ENCODE measurements around the gene GLT8D2. TPM values are rescaled to one million over a fixed set of nuclear protein-coding genes. Genes with fewer than 3 reads are reported as not detected.

The GLT8D2 gene
- total and polyA plus RNA-seq, 2 donors (not counting 3 experiments of a cell fraction or from before 2014, with no cell fraction given) = 1.7 to 2.6 TPM

DNA sequence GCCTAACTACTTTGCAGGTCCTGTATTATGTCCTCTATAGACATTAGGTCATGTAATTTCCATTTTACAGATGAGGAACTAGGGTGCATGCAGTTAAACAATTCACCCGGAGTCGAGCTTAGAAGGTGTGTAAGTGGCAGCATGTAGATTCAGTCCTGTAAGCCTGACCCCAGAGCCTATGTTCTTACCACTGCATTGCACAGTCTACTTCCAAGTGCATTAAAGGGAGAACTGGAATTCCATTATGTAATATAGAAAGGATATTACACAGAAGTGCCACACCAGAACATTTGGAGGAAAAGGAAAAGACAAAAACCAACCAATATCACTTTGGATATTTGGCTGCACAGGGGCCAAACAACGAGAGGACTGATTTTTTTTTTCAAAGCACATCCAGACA lies 1.2 kb downstream of the GLT8D2 start:
- H3K9ac ChIP-seq (replicated peaks; ENCODE audit: extremely low read depth, insufficient read depth, low read length) = no peak overlapping the region
- dilution Hi-C loops (cut with MboI; ENCODE audit: extremely low pct_ligation_motif_present, low sequenced_read_pairs) = no loop called here
- H3K4me3 ChIP-seq (replicated peaks in 1 of 3; ENCODE audit: insufficient read depth in 1 of 3, low read depth in 1 of 3, low read length in 3 of 3) = no peak overlapping the region
- BruUV-seq (replicated peaks) = no TSS peak
- no peak overlapping the region for H2AFZ ChIP-seq (ENCODE audit: low read depth, low read length)
- DNase-seq (ENCODE audit: low read depth, low spot score) (no peak), FAIRE-seq (no peak)
- no peak overlapping the region for H3K4me2 ChIP-seq (ENCODE audit: insufficient read depth, low read length)
- no peaks in the 10 kb centered on the region for H3K36me3 ChIP-seq (ENCODE audit: control insufficient read depth in 2 of 2, extremely low read depth in 1 of 2, insufficient read depth in 2 of 2, low read length in 2 of 2)
- no peak overlapping the region for H3K27ac ChIP-seq (ENCODE audit: insufficient read depth, low read depth, low read length)
- intact Hi-C loops (cut with micrococcal nuclease) = no loop called here
- peaks cover 11% of the 10 kb centered on the region for H3K4me1 ChIP-seq (ENCODE audit: control insufficient read depth, extremely low read depth, insufficient read depth, low read length)
- peaks cover 12 to 20% of the 10 kb centered on the region in 2 experiments for H3K27me3 ChIP-seq (ENCODE audit: control insufficient read depth in 2 of 2, insufficient read depth in 2 of 2, low read length in 2 of 2)
- no peaks in the 10 kb centered on the region for H3K9me3 ChIP-seq (replicated peaks; ENCODE audit: control insufficient read depth, insufficient read depth, low read length)
- POLR2A ChIA-PET = no interaction called here
- CTCF ChIA-PET = interaction anchor here (2.5 kb wide), 1 partner anchor 60 kb away, joined by 7 read pairs; no protein-coding TSS in a partner anchor
- H4K20me1 ChIP-seq (replicated peaks; ENCODE audit: control insufficient read depth, extremely low read depth, insufficient read depth, low read length) = no peaks in the 10 kb centered on the region
- no peaks in the 10 kb centered on the region for H3K79me2 ChIP-seq (ENCODE audit: control insufficient read depth, insufficient read depth, low read length)
- TF ChIP-seq GATA2 (IDR thresholded peaks at IDR 0.05; ENCODE audit: insufficient read depth, insufficient read length, low read depth, low read length) = no peak
- TF ChIP-seq JUN (IDR thresholded peaks at IDR 0.05; ENCODE audit: borderline replicate concordance, insufficient read depth, insufficient read length, low read depth) = no peak
- no peak for TF ChIP-seq MYC (IDR thresholded peaks at IDR 0.05; ENCODE audit: low read depth, low read length)
- no peak for TF ChIP-seq POLR2AphosphoS5 (IDR thresholded peaks at IDR 0.05; ENCODE audit: insufficient read depth, low read depth, low read length)
- TF ChIP-seq EZH2 (IDR thresholded peaks at IDR 0.05; ENCODE audit: borderline replicate concordance, low read depth, low read length, severe bottlenecking) = no peak
- TF ChIP-seq FOS (IDR thresholded peaks at IDR 0.05; ENCODE audit: borderline replicate concordance, insufficient read depth, low read length) = no peak
- TF ChIP-seq POLR2A (IDR thresholded peaks at IDR 0.05; ENCODE audit: low read depth, low read length) = no peak
- TF ChIP-seq, protein P1, sequence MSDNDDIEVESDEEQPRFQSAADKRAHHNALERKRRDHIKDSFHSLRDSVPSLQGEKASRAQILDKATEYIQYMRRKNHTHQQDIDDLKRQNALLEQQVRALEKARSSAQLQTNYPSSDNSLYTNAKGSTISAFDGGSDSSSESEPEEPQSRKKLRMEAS (IDR thresholded peaks at IDR 0.05; ENCODE audit: insufficient read depth, insufficient read length) = no peak
- TF ChIP-seq, protein P2, sequence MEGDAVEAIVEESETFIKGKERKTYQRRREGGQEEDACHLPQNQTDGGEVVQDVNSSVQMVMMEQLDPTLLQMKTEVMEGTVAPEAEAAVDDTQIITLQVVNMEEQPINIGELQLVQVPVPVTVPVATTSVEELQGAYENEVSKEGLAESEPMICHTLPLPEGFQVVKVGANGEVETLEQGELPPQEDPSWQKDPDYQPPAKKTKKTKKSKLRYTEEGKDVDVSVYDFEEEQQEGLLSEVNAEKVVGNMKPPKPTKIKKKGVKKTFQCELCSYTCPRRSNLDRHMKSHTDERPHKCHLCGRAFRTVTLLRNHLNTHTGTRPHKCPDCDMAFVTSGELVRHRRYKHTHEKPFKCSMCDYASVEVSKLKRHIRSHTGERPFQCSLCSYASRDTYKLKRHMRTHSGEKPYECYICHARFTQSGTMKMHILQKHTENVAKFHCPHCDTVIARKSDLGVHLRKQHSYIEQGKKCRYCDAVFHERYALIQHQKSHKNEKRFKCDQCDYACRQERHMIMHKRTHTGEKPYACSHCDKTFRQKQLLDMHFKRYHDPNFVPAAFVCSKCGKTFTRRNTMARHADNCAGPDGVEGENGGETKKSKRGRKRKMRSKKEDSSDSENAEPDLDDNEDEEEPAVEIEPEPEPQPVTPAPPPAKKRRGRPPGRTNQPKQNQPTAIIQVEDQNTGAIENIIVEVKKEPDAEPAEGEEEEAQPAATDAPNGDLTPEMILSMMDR (IDR thresholded peaks at IDR 0.05; ENCODE audit: extremely low read depth in 1 of 2, insufficient read depth in 1 of 2, low read depth in 1 of 2, low read length in 2 of 2) = no peak
- no peaks in the 10 kb centered on the region for H3K9me1 ChIP-seq (replicated peaks; ENCODE audit: control insufficient read depth, extremely low read depth, insufficient read depth, low read length)

Measured in endothelial cell of umbilical vein (primary cell).